ENCODE results near the gene ARHGAP21. TPM values are rescaled to one million over a fixed set of nuclear protein-coding genes. Genes with fewer than 3 reads are reported as not detected.

The ARHGAP21 gene
- total and polyA plus RNA-seq, 2 donors (not counting 1 experiment from before 2014, with no cell fraction given) = 5.3 to 25.5 TPM

GRCh38 chr10:24695452-24695851, 28.2 kb downstream of the ARHGAP21 start:
- WGBS (ENCODE audit: insufficient coverage) = 92% methylated on average over 2 of the region's 3 CpGs
- POLR2A ChIA-PET = no interaction called here
- H3K27me3 Mint-ChIP-seq = no peaks in the 10 kb centered on the region

GRCh38 chr10:24694086-24694485, 29.6 kb downstream of the ARHGAP21 start:
- H3K9ac ChIP-seq (ENCODE audit: low read length) = no peak overlapping the region
- no peak overlapping the region for H3K4me3 Mint-ChIP-seq
- no peak overlapping the region for H3K27ac ChIP-seq (ENCODE audit: low read length in 2 of 2)
- H3K27ac Mint-ChIP-seq = no peak overlapping the region
- H3K79me2 ChIP-seq (ENCODE audit: control insufficient read depth, insufficient read depth, low read length) = no peaks in the 10 kb centered on the region
- no peaks in the 10 kb centered on the region for H3K27me3 ChIP-seq (replicated peaks in 1 of 4; ENCODE audit: control extremely low read depth in 1 of 4, control insufficient read depth in 3 of 4, insufficient read depth in 4 of 4, low read length in 3 of 4)
- no peak for TF ChIP-seq CTCF (IDR thresholded peaks at IDR 0.05)
- TF ChIP-seq EZH2 (IDR thresholded peaks at IDR 0.05; ENCODE audit: borderline replicate concordance, insufficient read depth, low read depth, low read length, poor library complexity, severe bottlenecking) = no peak
- CTCF ChIA-PET = no interaction called here
- no peaks in the 10 kb centered on the region for H3K9me3 ChIP-seq (ENCODE audit: control extremely low read depth in 1 of 3, control insufficient read depth in 2 of 3, insufficient read depth in 1 of 3, low read length in 2 of 3)
- H3K9me3 Mint-ChIP-seq (ENCODE audit: insufficient read depth) = no peaks in the 10 kb centered on the region
- no peak for ATAC-seq (ENCODE audit: low read depth)
- no peak overlapping the region for H3K4me2 ChIP-seq (replicated peaks; ENCODE audit: low read depth, low read length, poor library complexity, severe bottlenecking)
- no peak overlapping the region for H2AFZ ChIP-seq (ENCODE audit: insufficient read depth, low read depth, low read length, poor library complexity, severe bottlenecking)
- 98% methylated on average over 5 of the region's 5 CpGs for WGBS (ENCODE audit: insufficient coverage)
- POLR2A ChIA-PET = no interaction called here
- no peak for DNase-seq
- no peaks in the 10 kb centered on the region for H3K27me3 Mint-ChIP-seq
- H3K4me1 Mint-ChIP-seq = no peaks in the 10 kb centered on the region
- H4K20me1 ChIP-seq (ENCODE audit: control insufficient read depth, insufficient read depth, low read length, poor library complexity, severe bottlenecking) = no peaks in the 10 kb centered on the region
- H3K4me1 ChIP-seq (ENCODE audit: control insufficient read depth in 2 of 2, insufficient read depth in 2 of 2, low read length in 2 of 2) = no peaks in the 10 kb centered on the region
- no peak overlapping the region for H3K4me3 ChIP-seq (ENCODE audit: control extremely low read depth in 1 of 5, extremely low read depth in 1 of 5, insufficient read depth in 1 of 5, low read depth in 2 of 5, low read length in 4 of 5)
- intact Hi-C loops (cut with micrococcal nuclease) = no loop called here
- no peaks in the 10 kb centered on the region for H3K36me3 ChIP-seq (replicated peaks in 1 of 2; ENCODE audit: control extremely low read depth in 1 of 2, control insufficient read depth in 1 of 2, extremely low read depth in 1 of 2, insufficient read depth in 2 of 2, low read length in 1 of 2)

More at GRCh38 chr10:24695452-24695851, 28.2 kb downstream of the ARHGAP21 start:
- Histone ChIP-seq H3K27me3 (replicated peaks in 1 of 4; ENCODE audit: control extremely low read depth in 1 of 4, control insufficient read depth in 3 of 4, insufficient read depth in 4 of 4, low read length in 3 of 4) (no peaks in the 10 kb centered on the region), H3K4me3 (ENCODE audit: control extremely low read depth in 1 of 5, extremely low read depth in 1 of 5, insufficient read depth in 1 of 5, low read depth in 2 of 5, low read length in 4 of 5) (no peak overlapping the region), H3K79me2 (ENCODE audit: control insufficient read depth, insufficient read depth, low read length) (no peaks in the 10 kb centered on the region), H3K27ac (ENCODE audit: low read length in 2 of 2) (no peak overlapping the region), H3K4me1 (ENCODE audit: control insufficient read depth in 2 of 2, insufficient read depth in 2 of 2, low read length in 2 of 2) (no peaks in the 10 kb centered on the region), H3K9ac (ENCODE audit: low read length) (no peak overlapping the region), H4K20me1 (ENCODE audit: control insufficient read depth, insufficient read depth, low read length, poor library complexity, severe bottlenecking) (no peaks in the 10 kb centered on the region), H3K9me3 (ENCODE audit: control extremely low read depth in 1 of 3, control insufficient read depth in 2 of 3, insufficient read depth in 1 of 3, low read length in 2 of 3) (no peaks in the 10 kb centered on the region), H3K4me2 (replicated peaks; ENCODE audit: low read depth, low read length, poor library complexity, severe bottlenecking) (no peak overlapping the region), H2AFZ (ENCODE audit: insufficient read depth, low read depth, low read length, poor library complexity, severe bottlenecking) (no peak overlapping the region), H3K36me3 (replicated peaks in 1 of 2; ENCODE audit: control extremely low read depth in 1 of 2, control insufficient read depth in 1 of 2, extremely low read depth in 1 of 2, insufficient read depth in 2 of 2, low read length in 1 of 2) (no peaks in the 10 kb centered on the region)
- Mint-ChIP-seq H3K4me3 (no peak overlapping the region), H3K4me1 (no peaks in the 10 kb centered on the region), H3K27ac (no peak overlapping the region), H3K9me3 (ENCODE audit: insufficient read depth) (no peaks in the 10 kb centered on the region)
- intact Hi-C loops (cut with micrococcal nuclease) = no loop called here
- CTCF ChIA-PET = interaction anchor here (0.7 kb wide), 1 partner anchor 883 kb away, joined by 4 read pairs; no protein-coding TSS in a partner anchor
- DNase-seq (no peak), ATAC-seq (ENCODE audit: low read depth) (no peak)
- no peak for TF ChIP-seq EZH2 (IDR thresholded peaks at IDR 0.05; ENCODE audit: borderline replicate concordance, insufficient read depth, low read depth, low read length, poor library complexity, severe bottlenecking)
- TF ChIP-seq CTCF (IDR thresholded peaks at IDR 0.05) = no peak

All from B cell (primary cell).